SK-N-SH (cell line): Measurements from ENCODE around the gene ARF1.

ENCODE experiments used
- EP300 ChIP-seq, 2 experiments: IDR thresholded peaks; 2 replicates each; pipeline versions ENCODE4 v1.4.0 to v1.6.1; 2012; ENCODE audit warnings: borderline replicate concordance in 1 of 2, low read depth in 1 of 2, low read length in 1 of 2
- EZH2phosphoT487 ChIP-seq: fragments of 200-600 bp; sonication (generic); IDR thresholded peaks from 2 replicates; pipeline ENCODE4 v1.6.1; 2017; ENCODE audit warnings: low read depth, mixed run types, mild to moderate bottlenecking, antibody characterized with exemption, moderate library complexity, borderline replicate concordance
- FOXJ3 ChIP-seq: sonication (generic); formaldehyde crosslinking; IDR thresholded peaks from 2 replicates; pipeline ENCODE4 v1.5.1; 2020; ENCODE audit warnings: mild to moderate bottlenecking, missing genetic modification reagents
- FOXM1 ChIP-seq: IDR thresholded peaks from 2 replicates; pipeline ENCODE4 v1.4.0; 2012; ENCODE audit warnings: low read depth, mild to moderate bottlenecking
- GABPA ChIP-seq: IDR thresholded peaks from 2 replicates; pipeline ENCODE4 v1.4.0; 2012; ENCODE audit warnings: low read depth, mild to moderate bottlenecking
- JUND ChIP-seq: IDR thresholded peaks from 2 replicates; pipeline ENCODE4 v1.4.0; 2012
- MEF2A ChIP-seq: IDR thresholded peaks from 2 replicates; pipeline ENCODE4 v1.4.0; 2012; ENCODE audit warnings: low read depth, borderline replicate concordance
- MXI1 ChIP-seq: IDR thresholded peaks from 2 replicates; pipeline ENCODE4 v1.6.1; 2012; ENCODE audit warnings: mild to moderate bottlenecking, low read depth, low read length, improper control_type of control experiment
- POLR2AphosphoS5 ChIP-seq: IDR thresholded peaks from 2 replicates; pipeline ENCODE4 v1.6.1; 2012; ENCODE audit warnings: low read depth, low read length
- SMC3 ChIP-seq: IDR thresholded peaks from 2 replicates; pipeline ENCODE4 v1.6.1; 2012; ENCODE audit warnings: low read depth, low read length, improper control_type of control experiment
- YY1 ChIP-seq: IDR thresholded peaks from 2 replicates; pipeline ENCODE4 v1.4.0; 2012; ENCODE audit warnings: low read depth, mild to moderate bottlenecking
- TF ChIP-seq, protein P1 (sequence below): fragments of 200-600 bp; sonication (generic); IDR thresholded peaks from 2 replicates; pipeline ENCODE4 v1.6.1; 2017; ENCODE audit warnings: antibody characterized with exemption, mild to moderate bottlenecking, moderate library complexity
- TF ChIP-seq, protein P2 (sequence below): fragments of 150-350 bp; IDR thresholded peaks from 2 replicates; pipeline ENCODE4 v1.6.1; 2017; ENCODE audit warnings: antibody characterized with exemption, low read length, low read depth, borderline replicate concordance
- TF ChIP-seq, protein P3 (sequence below): IDR thresholded peaks from 2 replicates; pipeline ENCODE4 v1.4.0; 2012; ENCODE audit warnings: low read depth

DNA sequence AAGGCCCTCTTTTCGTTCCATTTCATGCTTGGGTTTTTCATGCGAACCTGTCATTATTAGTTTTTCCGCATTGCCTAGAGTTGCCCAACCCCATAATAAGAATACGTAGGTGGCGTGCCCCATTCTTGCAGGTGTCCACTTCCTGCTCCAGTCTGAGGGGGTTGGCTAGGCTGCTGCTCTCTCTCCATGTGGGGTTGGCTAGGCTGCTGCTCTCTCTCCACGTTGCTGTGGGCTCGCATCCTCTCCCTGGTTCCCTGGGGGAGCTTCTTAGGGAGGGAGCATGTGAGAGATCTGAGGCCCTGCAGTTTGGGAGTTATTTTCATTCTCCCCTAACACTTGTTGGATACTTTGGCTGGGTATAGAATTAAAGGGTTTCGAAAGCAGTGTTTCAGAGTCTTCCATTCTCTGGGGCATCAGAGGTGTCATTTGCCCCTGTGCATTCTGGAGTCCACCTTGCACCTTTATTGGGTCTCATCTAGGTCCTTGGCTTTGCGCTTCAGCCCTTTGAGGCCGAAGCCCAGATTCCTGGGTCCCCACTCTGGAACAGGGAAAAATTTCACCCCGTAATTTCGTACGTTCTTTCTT lies 12.0 kb downstream of the ARF1 start:
- TF ChIP-seq, protein P1, sequence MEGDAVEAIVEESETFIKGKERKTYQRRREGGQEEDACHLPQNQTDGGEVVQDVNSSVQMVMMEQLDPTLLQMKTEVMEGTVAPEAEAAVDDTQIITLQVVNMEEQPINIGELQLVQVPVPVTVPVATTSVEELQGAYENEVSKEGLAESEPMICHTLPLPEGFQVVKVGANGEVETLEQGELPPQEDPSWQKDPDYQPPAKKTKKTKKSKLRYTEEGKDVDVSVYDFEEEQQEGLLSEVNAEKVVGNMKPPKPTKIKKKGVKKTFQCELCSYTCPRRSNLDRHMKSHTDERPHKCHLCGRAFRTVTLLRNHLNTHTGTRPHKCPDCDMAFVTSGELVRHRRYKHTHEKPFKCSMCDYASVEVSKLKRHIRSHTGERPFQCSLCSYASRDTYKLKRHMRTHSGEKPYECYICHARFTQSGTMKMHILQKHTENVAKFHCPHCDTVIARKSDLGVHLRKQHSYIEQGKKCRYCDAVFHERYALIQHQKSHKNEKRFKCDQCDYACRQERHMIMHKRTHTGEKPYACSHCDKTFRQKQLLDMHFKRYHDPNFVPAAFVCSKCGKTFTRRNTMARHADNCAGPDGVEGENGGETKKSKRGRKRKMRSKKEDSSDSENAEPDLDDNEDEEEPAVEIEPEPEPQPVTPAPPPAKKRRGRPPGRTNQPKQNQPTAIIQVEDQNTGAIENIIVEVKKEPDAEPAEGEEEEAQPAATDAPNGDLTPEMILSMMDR = no peak
- TF ChIP-seq YY1 = no peak
- TF ChIP-seq MXI1 = no peak
- TF ChIP-seq EP300 (IDR thresholded peaks at IDR 0.05; ENCODE audit: borderline replicate concordance in 1 of 2, low read depth in 1 of 2, low read length in 1 of 2) = no peak
- TF ChIP-seq POLR2AphosphoS5 = no peak
- TF ChIP-seq, protein P2, sequence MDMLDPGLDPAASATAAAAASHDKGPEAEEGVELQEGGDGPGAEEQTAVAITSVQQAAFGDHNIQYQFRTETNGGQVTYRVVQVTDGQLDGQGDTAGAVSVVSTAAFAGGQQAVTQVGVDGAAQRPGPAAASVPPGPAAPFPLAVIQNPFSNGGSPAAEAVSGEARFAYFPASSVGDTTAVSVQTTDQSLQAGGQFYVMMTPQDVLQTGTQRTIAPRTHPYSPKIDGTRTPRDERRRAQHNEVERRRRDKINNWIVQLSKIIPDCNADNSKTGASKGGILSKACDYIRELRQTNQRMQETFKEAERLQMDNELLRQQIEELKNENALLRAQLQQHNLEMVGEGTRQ = no peak
- TF ChIP-seq, protein P3, sequence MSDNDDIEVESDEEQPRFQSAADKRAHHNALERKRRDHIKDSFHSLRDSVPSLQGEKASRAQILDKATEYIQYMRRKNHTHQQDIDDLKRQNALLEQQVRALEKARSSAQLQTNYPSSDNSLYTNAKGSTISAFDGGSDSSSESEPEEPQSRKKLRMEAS = no peak
- no peak for TF ChIP-seq MEF2A
- no peak for TF ChIP-seq JUND
- no peak for TF ChIP-seq SMC3
- TF ChIP-seq FOXJ3 = no peak
- no peak for TF ChIP-seq EZH2phosphoT487
- TF ChIP-seq FOXM1 = no peak
- TF ChIP-seq GABPA = no peak
